NT2/D1 (cell line): ENCODE data around the gene MMEL1.

Experiments used
- SUZ12 ChIP-seq: IDR thresholded peaks from 2 replicates; pipeline ENCODE4 v1.6.1; 2011; ENCODE audit not compliant: insufficient read length, insufficient read depth; ENCODE audit errors: extremely low read depth
- YY1 ChIP-seq: IDR thresholded peaks from 2 replicates; pipeline ENCODE4 v1.6.1; 2011; ENCODE audit not compliant: insufficient read length, insufficient read depth
- ZNF274 ChIP-seq: IDR thresholded peaks from 2 replicates; pipeline ENCODE4 v1.6.1; 2011; ENCODE audit warnings: mild to moderate bottlenecking, low read depth, low read length

GRCh38 chr1:2591233-2591580 is 41.6 kb downstream of the MMEL1 start:
- TF ChIP-seq SUZ12: no peak
- TF ChIP-seq YY1: no peak
- TF ChIP-seq ZNF274: no peak
